Ishikawa (cell line): ENCODE data around the gene ANAPC2.

Source experiments
- CEBPB ChIP-seq: IDR thresholded peaks from 2 replicates; pipeline ENCODE4 v1.6.1; 2012
- CREB1 ChIP-seq: IDR thresholded peaks from 2 replicates; pipeline ENCODE4 v1.6.1; 2012; ENCODE audit warnings: low read depth
- EGR1 ChIP-seq: IDR thresholded peaks from 2 replicates; pipeline ENCODE4 v1.6.1; 2012
- EP300 ChIP-seq: IDR thresholded peaks from 2 replicates; pipeline ENCODE4 v1.6.1; 2012; ENCODE audit warnings: borderline replicate concordance
- FOXM1 ChIP-seq: IDR thresholded peaks from 2 replicates; pipeline ENCODE4 v1.6.1; 2012; ENCODE audit warnings: low read depth, borderline replicate concordance
- NFIC ChIP-seq: IDR thresholded peaks from 2 replicates; pipeline ENCODE4 v1.6.1; 2012
- RAD21 ChIP-seq: IDR thresholded peaks from 2 replicates; pipeline ENCODE4 v1.6.1; 2012; ENCODE audit warnings: low read depth
- TAF1 ChIP-seq: IDR thresholded peaks from 2 replicates; pipeline ENCODE4 v1.6.1; 2012; ENCODE audit warnings: low read depth, mild to moderate bottlenecking
- TCF12 ChIP-seq: IDR thresholded peaks from 2 replicates; pipeline ENCODE4 v1.6.1; 2012; ENCODE audit warnings: low read depth
- TEAD4 ChIP-seq: IDR thresholded peaks from 2 replicates; pipeline ENCODE4 v1.6.1; 2012
- YY1 ChIP-seq: IDR thresholded peaks from 2 replicates; pipeline ENCODE4 v1.6.1; 2012; ENCODE audit warnings: low read depth
- ZBTB7A ChIP-seq: IDR thresholded peaks from 2 replicates; pipeline ENCODE4 v1.6.1; 2012; ENCODE audit warnings: low read depth
- TF ChIP-seq, protein P1 (sequence below): IDR thresholded peaks from 2 replicates; pipeline ENCODE4 v1.6.1; 2012; ENCODE audit warnings: low read depth, mild to moderate bottlenecking
- TF ChIP-seq, protein P2 (sequence below): IDR thresholded peaks from 2 replicates; pipeline ENCODE4 v1.6.1; 2012
- TF ChIP-seq, protein P3 (sequence below): IDR thresholded peaks from 2 replicates; pipeline ENCODE4 v1.6.1; 2012

ANAPC2 gene

DNA sequence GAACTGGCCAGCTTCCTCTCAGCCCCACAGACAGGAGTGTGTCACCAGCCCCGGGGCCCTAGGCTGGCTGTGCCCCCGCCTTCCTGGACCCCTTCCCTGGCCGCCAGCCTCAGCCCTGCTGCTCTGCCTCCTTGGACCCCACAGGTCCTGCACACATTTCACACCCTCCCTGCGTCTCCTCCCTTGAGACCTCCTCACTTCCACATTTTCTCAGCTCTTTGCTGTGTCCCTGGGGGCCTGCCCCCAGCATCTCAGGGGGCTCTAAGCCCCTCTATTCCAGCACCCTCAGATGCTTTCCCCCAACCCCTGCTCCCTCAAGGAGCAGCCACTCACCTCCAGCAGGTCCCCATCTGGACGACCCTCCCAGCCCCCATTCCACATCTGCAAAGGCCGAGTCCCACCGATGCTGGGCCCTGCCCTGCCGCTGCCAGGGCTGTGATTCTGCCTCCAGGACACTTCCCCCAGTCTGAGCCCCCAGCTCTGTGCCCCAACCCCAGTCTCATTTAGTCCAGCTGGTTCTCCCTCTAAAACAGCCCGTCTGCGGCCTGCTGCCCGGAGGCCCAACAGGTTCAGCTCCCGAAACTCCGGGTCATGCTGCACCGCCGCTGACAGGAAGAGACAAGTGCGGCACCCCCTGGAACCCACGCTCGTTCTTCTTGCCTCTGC lies 46.5 kb upstream of the ANAPC2 start:
- TF ChIP-seq RAD21 = no peak
- TF ChIP-seq, protein P1, sequence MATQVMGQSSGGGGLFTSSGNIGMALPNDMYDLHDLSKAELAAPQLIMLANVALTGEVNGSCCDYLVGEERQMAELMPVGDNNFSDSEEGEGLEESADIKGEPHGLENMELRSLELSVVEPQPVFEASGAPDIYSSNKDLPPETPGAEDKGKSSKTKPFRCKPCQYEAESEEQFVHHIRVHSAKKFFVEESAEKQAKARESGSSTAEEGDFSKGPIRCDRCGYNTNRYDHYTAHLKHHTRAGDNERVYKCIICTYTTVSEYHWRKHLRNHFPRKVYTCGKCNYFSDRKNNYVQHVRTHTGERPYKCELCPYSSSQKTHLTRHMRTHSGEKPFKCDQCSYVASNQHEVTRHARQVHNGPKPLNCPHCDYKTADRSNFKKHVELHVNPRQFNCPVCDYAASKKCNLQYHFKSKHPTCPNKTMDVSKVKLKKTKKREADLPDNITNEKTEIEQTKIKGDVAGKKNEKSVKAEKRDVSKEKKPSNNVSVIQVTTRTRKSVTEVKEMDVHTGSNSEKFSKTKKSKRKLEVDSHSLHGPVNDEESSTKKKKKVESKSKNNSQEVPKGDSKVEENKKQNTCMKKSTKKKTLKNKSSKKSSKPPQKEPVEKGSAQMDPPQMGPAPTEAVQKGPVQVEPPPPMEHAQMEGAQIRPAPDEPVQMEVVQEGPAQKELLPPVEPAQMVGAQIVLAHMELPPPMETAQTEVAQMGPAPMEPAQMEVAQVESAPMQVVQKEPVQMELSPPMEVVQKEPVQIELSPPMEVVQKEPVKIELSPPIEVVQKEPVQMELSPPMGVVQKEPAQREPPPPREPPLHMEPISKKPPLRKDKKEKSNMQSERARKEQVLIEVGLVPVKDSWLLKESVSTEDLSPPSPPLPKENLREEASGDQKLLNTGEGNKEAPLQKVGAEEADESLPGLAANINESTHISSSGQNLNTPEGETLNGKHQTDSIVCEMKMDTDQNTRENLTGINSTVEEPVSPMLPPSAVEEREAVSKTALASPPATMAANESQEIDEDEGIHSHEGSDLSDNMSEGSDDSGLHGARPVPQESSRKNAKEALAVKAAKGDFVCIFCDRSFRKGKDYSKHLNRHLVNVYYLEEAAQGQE = no peak
- TF ChIP-seq TEAD4 = no peak
- TF ChIP-seq, protein P2, sequence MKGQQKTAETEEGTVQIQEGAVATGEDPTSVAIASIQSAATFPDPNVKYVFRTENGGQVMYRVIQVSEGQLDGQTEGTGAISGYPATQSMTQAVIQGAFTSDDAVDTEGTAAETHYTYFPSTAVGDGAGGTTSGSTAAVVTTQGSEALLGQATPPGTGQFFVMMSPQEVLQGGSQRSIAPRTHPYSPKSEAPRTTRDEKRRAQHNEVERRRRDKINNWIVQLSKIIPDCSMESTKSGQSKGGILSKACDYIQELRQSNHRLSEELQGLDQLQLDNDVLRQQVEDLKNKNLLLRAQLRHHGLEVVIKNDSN = no peak

DNA sequence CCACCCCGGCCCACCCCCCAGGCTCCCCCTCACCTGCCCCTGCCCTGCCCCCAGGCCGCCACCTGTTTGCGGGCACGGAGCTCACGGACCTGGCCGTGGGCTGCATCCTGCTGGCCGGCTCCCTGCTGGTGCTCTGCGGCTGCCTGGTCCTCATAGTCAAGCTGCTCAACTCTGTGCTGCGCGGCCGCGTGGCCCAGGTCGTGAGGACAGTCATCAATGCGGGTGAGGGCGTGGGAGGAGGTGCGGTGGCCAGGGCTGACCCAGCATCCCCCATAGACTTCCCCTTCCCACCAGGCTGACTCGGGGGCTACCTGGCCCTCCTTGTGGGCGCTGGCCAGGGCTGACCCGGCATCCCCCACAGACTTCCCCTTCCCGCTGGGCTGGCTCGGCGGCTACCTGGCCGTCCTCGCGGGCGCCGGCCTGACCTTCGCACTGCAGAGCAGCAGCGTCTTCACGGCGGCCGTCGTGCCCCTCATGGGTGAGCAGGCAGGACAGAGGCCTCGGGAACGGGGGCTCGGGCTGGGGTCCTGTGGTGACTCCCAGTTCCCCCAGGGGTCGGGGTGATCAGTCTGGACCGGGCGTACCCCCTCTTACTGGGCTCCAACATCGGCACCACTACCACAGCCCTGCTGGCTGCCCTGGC lies 45.8 kb upstream of the ANAPC2 start:
- TF ChIP-seq CEBPB (no peak), CREB1 (no peak), ZBTB7A (no peak), EGR1 (no peak), YY1 (no peak), TEAD4 (no peak), TAF1 (no peak), FOXM1 (no peak), TCF12 (no peak), RAD21 (no peak), EP300 (no peak), NFIC (no peak)
- TF ChIP-seq, protein P2 = no peak
- TF ChIP-seq, protein P1 = no peak

DNA sequence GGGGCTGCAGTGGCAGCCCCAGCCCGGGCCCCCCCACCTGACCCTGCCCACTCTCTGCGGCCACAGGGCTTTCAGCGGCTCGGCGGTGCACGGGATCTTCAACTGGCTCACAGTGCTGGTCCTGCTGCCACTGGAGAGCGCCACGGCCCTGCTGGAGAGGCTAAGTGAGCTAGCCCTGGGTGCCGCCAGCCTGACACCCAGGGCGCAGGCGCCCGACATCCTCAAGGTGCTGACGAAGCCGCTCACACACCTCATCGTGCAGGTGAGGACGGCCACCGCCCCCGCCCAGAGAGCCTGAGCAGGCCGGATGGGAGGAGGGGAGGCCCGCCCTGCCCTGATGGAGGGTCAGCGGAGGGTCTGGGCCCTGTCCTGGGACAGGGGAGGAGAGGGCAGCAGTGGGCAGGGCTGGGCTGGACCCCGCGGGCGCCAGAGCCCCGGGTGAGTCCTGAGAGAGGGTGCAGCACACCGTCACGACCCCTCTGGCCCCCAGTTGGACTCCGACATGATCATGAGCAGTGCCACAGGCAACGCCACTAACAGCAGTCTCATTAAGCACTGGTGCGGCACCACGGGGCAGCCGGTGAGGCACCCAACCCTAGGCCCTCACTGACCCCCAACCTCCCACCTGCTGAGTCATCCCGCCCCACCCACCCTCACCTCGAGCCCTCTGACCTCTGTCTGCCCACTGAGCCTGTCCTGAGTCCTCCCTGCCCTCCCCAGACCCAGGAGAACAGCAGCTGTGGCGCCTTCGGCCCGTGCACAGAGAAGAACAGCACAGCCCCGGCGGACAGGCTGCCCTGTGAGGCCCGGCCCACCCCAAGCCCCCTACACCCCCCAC lies 45.0 kb upstream of the ANAPC2 start:
- no peak for TF ChIP-seq NFIC
- TF ChIP-seq TAF1 = no peak
- TF ChIP-seq, protein P2 = no peak
- no peak for TF ChIP-seq CREB1
- TF ChIP-seq ZBTB7A = no peak
- TF ChIP-seq EP300 = no peak
- no peak for TF ChIP-seq CEBPB
- no peak for TF ChIP-seq TEAD4
- TF ChIP-seq, protein P1 = no peak
- TF ChIP-seq EGR1 = no peak
- TF ChIP-seq, protein P3, sequence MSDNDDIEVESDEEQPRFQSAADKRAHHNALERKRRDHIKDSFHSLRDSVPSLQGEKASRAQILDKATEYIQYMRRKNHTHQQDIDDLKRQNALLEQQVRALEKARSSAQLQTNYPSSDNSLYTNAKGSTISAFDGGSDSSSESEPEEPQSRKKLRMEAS = no peak

DNA sequence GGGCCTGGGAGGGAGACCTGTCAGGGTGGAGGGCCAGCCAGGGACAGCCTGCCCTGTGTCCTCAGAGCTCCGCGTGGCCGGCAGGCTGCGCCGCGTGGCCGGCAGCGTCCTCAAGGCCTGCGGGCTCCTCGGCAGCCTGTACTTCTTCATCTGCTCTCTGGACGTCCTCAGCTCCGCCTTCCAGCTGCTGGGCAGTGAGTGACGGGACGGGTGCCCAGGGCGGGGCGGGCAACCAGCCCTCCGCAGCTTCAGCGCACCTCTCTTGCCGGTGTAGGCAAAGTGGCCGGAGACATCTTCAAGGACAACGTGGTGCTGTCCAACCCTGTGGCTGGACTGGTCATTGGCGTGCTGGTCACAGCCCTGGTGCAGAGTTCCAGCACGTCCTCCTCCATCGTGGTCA lies 44.1 kb upstream of the ANAPC2 start:
- no peak for TF ChIP-seq CEBPB
- no peak for TF ChIP-seq FOXM1
- TF ChIP-seq EGR1 = no peak
- no peak for TF ChIP-seq TEAD4
- TF ChIP-seq NFIC = no peak
- TF ChIP-seq RAD21 = no peak
- no peak for TF ChIP-seq ZBTB7A
- TF ChIP-seq, protein P3 = no peak
- no peak for TF ChIP-seq TCF12
- no peak for TF ChIP-seq EP300
- no peak for TF ChIP-seq TAF1
- TF ChIP-seq, protein P1 = no peak
- TF ChIP-seq, protein P2 = no peak
- no peak for TF ChIP-seq YY1
- no peak for TF ChIP-seq CREB1
